Measurements from ENCODE around the gene UNC119B. TPM values are rescaled to one million over a fixed set of nuclear protein-coding genes. Genes with fewer than 3 reads are reported as not detected.
A peak's percentile ranks its signal among the peaks of the same experiment; 100 is the strongest.

UNC119B gene
- total RNA-seq, 1 experiment from 2014 or later = 33.8 TPM

DNA sequence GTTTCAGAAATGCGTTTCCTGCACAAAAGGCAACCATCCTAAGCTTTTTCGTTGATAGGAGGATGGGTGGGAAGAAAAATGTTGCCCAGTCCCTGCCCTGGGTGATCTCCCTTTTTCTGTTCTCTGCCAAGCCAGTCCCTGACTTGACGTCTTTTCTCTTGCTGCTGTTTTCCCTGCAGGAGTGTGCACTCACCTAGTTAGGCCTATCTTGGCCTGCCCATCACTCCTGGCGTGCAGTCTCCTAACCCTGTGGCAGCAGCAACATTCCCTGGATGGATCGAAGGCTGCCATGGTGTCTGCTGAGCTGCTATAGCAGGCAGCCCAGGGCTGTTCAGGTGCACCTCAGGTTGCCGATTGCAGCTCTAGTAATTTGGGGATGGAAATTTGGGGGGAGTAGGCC is 1.2 kb downstream of the UNC119B start:
- Histone ChIP-seq H3K4me3 (replicated peaks in 1 of 2; ENCODE audit: low read depth in 1 of 2, low read length in 2 of 2) (peak overlapping the region; percentile 86 to 90), H3K4me2 (ENCODE audit: low read length) (peak overlapping the region; percentile 88), H3K9me3 (ENCODE audit: control insufficient read depth in 1 of 2, insufficient read depth in 1 of 2, low read depth in 1 of 2, low read length in 2 of 2) (no peaks in the 10 kb centered on the region), H2AFZ (ENCODE audit: low read depth, low read length, poor library complexity, severe bottlenecking) (no peak overlapping the region), H3K79me2 (ENCODE audit: insufficient read depth, low read length) (peaks cover 18% of the 10 kb centered on the region), H3K27ac (ENCODE audit: low read depth, low read length) (peak overlapping the region; percentile 14; the same call in 1 of the 2 replicates), H4K20me1 (ENCODE audit: insufficient read depth) (no peaks in the 10 kb centered on the region), H3K27me3 (ENCODE audit: insufficient read depth, low read length) (no peaks in the 10 kb centered on the region), H3K9me2 (ENCODE audit: insufficient read depth) (no peaks in the 10 kb centered on the region), H3K4me1 (ENCODE audit: control insufficient read depth in 1 of 2, insufficient read depth in 2 of 2, low read length in 2 of 2) (peaks cover 11 to 15% of the 10 kb centered on the region in 2 experiments), H3K9ac (ENCODE audit: low read length) (peak overlapping the region; percentile 96), H3K36me3 (ENCODE audit: control insufficient read depth in 1 of 2, insufficient read depth in 2 of 2, low read length in 2 of 2) (peaks cover 10 to 13% of the 10 kb centered on the region in 2 experiments; a peak in 3 of 4 replicates)
- ChIA-PET CTCF (interaction anchor here (1.2 kb wide), 1 partner anchor 127 kb away, joined by 3 read pairs; no protein-coding TSS in a partner anchor), POLR2A (no interaction called here), RAD21 (ENCODE audit: low non-redundant PET in 1 of 2, low total read pairs in 2 of 2, uncharacterized antibody in 2 of 2, unreplicated experiment in 2 of 2) (no interaction called here)
- DNase-seq (ENCODE audit: low read depth, low spot score) (no peak), ATAC-seq (no peak)
- BruUV-seq (replicated peaks) = no TSS peak
- TF ChIP-seq EZH2phosphoT487 (IDR thresholded peaks at IDR 0.05; ENCODE audit: borderline replicate concordance) (no peak), POLR2AphosphoS5 (IDR thresholded peaks at IDR 0.05; ENCODE audit: low read depth, low read length) (no peak), EGR1 (IDR thresholded peaks at IDR 0.05; ENCODE audit: low read depth) (no peak), EZH2 (IDR thresholded peaks at IDR 0.05) (no peak), ZFX (IDR thresholded peaks at IDR 0.05) (no peak), ZNF274 (IDR thresholded peaks at IDR 0.05; ENCODE audit: low read depth, low read length) (no peak), MAX (IDR thresholded peaks at IDR 0.05) (no peak)
- intact Hi-C loops (cut with micrococcal nuclease) = loop anchor here (5.0 to 10.0 kb wide), 2 partner anchors 261 to 377 kb away; no protein-coding TSS in a partner anchor

DNA sequence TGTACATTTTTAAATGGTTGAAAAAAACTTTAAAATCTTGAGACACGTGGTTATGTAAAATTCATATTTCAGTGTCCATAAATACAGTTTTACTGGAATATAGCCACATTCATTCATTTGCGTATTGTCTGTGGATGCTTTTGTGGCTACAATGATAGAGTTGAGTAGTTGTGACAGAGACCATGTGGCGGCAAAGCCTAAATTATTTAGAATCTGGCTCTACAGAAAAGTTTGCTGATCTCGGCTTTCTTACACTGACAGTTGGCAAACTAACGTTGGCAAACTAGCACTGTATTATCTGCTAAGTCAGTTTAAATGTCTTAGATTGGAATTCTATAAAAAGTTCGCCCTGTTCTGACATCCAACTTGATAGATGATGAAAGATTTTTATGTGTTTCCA is 2.4 kb downstream of the UNC119B start:
- no peaks in the 10 kb centered on the region for H3K27me3 ChIP-seq (ENCODE audit: insufficient read depth, low read length)
- H3K79me2 ChIP-seq (ENCODE audit: insufficient read depth, low read length) = peaks cover 18% of the 10 kb centered on the region
- H3K9ac ChIP-seq (ENCODE audit: low read length) = no peak overlapping the region
- intact Hi-C loops (cut with micrococcal nuclease) = loop anchor here (5.0 to 10.0 kb wide), 2 partner anchors 260 to 378 kb away; no protein-coding TSS in a partner anchor
- ChIA-PET RAD21 (ENCODE audit: low non-redundant PET in 1 of 2, low total read pairs in 2 of 2, uncharacterized antibody in 2 of 2, unreplicated experiment in 2 of 2) (no interaction called here), CTCF (no interaction called here), POLR2A (no interaction called here)
- no TSS peak for BruUV-seq (replicated peaks)
- H2AFZ ChIP-seq (ENCODE audit: low read depth, low read length, poor library complexity, severe bottlenecking) = no peak overlapping the region
- no peaks in the 10 kb centered on the region for H3K9me2 ChIP-seq (ENCODE audit: insufficient read depth)
- H3K9me3 ChIP-seq (ENCODE audit: control insufficient read depth in 1 of 2, insufficient read depth in 1 of 2, low read depth in 1 of 2, low read length in 2 of 2) = no peaks in the 10 kb centered on the region
- H3K27ac ChIP-seq (ENCODE audit: low read depth, low read length) = no peak overlapping the region
- H3K4me2 ChIP-seq (ENCODE audit: low read length) = no peak overlapping the region
- peaks cover 19 to 20% of the 10 kb centered on the region in 2 experiments; a peak in 3 of 4 replicates for H3K36me3 ChIP-seq (ENCODE audit: control insufficient read depth in 1 of 2, insufficient read depth in 2 of 2, low read length in 2 of 2)
- H3K4me3 ChIP-seq (replicated peaks in 1 of 2; ENCODE audit: low read depth in 1 of 2, low read length in 2 of 2) = no peak overlapping the region
- DNase-seq (ENCODE audit: low read depth, low spot score) (no peak), ATAC-seq (no peak)
- peaks cover 11 to 15% of the 10 kb centered on the region in 2 experiments for H3K4me1 ChIP-seq (ENCODE audit: control insufficient read depth in 1 of 2, insufficient read depth in 2 of 2, low read length in 2 of 2)
- no peaks in the 10 kb centered on the region for H4K20me1 ChIP-seq (ENCODE audit: insufficient read depth)
- TF ChIP-seq CEBPB (IDR thresholded peaks at IDR 0.05; ENCODE audit: low read depth) = no peak
- no peak for TF ChIP-seq EZH2phosphoT487 (IDR thresholded peaks at IDR 0.05; ENCODE audit: borderline replicate concordance)
- no peak for TF ChIP-seq ZNF274 (IDR thresholded peaks at IDR 0.05; ENCODE audit: low read depth, low read length)
- TF ChIP-seq SP1 (IDR thresholded peaks at IDR 0.05; ENCODE audit: low read depth) = no peak
- TF ChIP-seq POLR2AphosphoS5 (IDR thresholded peaks at IDR 0.05; ENCODE audit: low read depth, low read length) = no peak
- TF ChIP-seq CTCF (IDR thresholded peaks at IDR 0.05 in 2 of 3, conservative IDR thresholded peaks at IDR 0.05 in 1 of 3; ENCODE audit: borderline replicate concordance in 1 of 3, insufficient read depth in 1 of 3, low read depth in 2 of 3, low read length in 2 of 3) = no peak
- no peak for TF ChIP-seq CBX3 (IDR thresholded peaks at IDR 0.05; ENCODE audit: low read depth)
- TF ChIP-seq RAD21 (IDR thresholded peaks at IDR 0.05; ENCODE audit: low read depth) = no peak
- no peak for TF ChIP-seq ELF1 (IDR thresholded peaks at IDR 0.05; ENCODE audit: borderline replicate concordance, low read depth)

Measured in HCT116 (cell line).